HuH-7.5 (cell line): Measurements from ENCODE around the gene CAP2.

ENCODE experiments used
- DNase-seq: peaks from one replicate; pipeline ENCODE4 v3.0.0; 2011; ENCODE audit warnings: low spot score

CAP2 gene

GRCh38 chr6:17392978-17393891 lies at the start of gene CAP2:
CAP2 (plus strand) TSS chr6:17393595; CDS start chr6:17421556, 27,961 bp downstream.
- peak; percentile 39 for DNase-seq

- no peak for DNase-seq
Observed at GRCh38 chr6:17347012-17347411, 46.4 kb upstream of the CAP2 start.

- no peak for DNase-seq
Observed at GRCh38 chr6:17349427-17349826, 44.0 kb upstream of the CAP2 start.

GRCh38 chr6:17352302-17352701 lies 41.1 kb upstream of the CAP2 start:
- DNase-seq, result no peak

- no peak for DNase-seq
Observed at GRCh38 chr6:17353440-17354175, 39.8 kb upstream of the CAP2 start.

GRCh38 chr6:17354700-17355403 lies 38.5 kb upstream of the CAP2 start:
- DNase-seq, result no peak

GRCh38 chr6:17355404-17355774 lies 38.0 kb upstream of the CAP2 start:
- no peak for DNase-seq

GRCh38 chr6:17358515-17358914 lies 34.9 kb upstream of the CAP2 start:
- no peak for DNase-seq

GRCh38 chr6:17360564-17360963 lies 32.8 kb upstream of the CAP2 start:
- DNase-seq, result no peak

GRCh38 chr6:17361013-17361412 lies 32.4 kb upstream of the CAP2 start:
- no peak for DNase-seq

GRCh38 chr6:17365961-17366360 lies 27.4 kb upstream of the CAP2 start:
- DNase-seq, result no peak

- no peak for DNase-seq
Observed at GRCh38 chr6:17367868-17368267, 25.5 kb upstream of the CAP2 start.

GRCh38 chr6:17381424-17382147 lies 11.8 kb upstream of the CAP2 start:
- DNase-seq, result no peak

GRCh38 chr6:17385660-17386059 lies 7.7 kb upstream of the CAP2 start:
- DNase-seq, result no peak

GRCh38 chr6:17388365-17388764 lies 5.0 kb upstream of the CAP2 start:
- DNase-seq, result no peak

GRCh38 chr6:17389274-17389847 lies 4.0 kb upstream of the CAP2 start:
- no peak for DNase-seq

- no peak for DNase-seq
Observed at GRCh38 chr6:17390276-17390675, 3.1 kb upstream of the CAP2 start.

GRCh38 chr6:17391976-17392375 lies 1.4 kb upstream of the CAP2 start:
- DNase-seq, result no peak

GRCh38 chr6:17393892-17394631 lies 667 bp downstream of the CAP2 start:
- peak; percentile 54 for DNase-seq

- DNase-seq, result no peak
Observed at GRCh38 chr6:17395112-17395511, 1.7 kb downstream of the CAP2 start.

- no peak for DNase-seq
Observed at GRCh38 chr6:17396256-17396655, 2.9 kb downstream of the CAP2 start.
